SH-SY5Y (cell line): ENCODE results near the gene L2HGDH.

ENCODE experiments used
- GATA2 ChIP-seq: IDR thresholded peaks from 2 replicates; pipeline ENCODE4 v1.6.1; 2011; ENCODE audit warnings: mild to moderate bottlenecking, low read depth, low read length
- GATA3 ChIP-seq: IDR thresholded peaks from 2 replicates; pipeline ENCODE4 v1.6.1; 2011; ENCODE audit warnings: low read depth, mild to moderate bottlenecking, low read length, moderate library complexity

The L2HGDH gene

GRCh38 chr14:50231475-50232275 is 80.4 kb downstream of the L2HGDH start, which contains the start of gene SOS2:
SOS2 (minus strand) TSS chr14:50231578; CDS start chr14:50231283, 295 bp downstream.
- TF ChIP-seq GATA2 (no peak), GATA3 (no peak)

DNA sequence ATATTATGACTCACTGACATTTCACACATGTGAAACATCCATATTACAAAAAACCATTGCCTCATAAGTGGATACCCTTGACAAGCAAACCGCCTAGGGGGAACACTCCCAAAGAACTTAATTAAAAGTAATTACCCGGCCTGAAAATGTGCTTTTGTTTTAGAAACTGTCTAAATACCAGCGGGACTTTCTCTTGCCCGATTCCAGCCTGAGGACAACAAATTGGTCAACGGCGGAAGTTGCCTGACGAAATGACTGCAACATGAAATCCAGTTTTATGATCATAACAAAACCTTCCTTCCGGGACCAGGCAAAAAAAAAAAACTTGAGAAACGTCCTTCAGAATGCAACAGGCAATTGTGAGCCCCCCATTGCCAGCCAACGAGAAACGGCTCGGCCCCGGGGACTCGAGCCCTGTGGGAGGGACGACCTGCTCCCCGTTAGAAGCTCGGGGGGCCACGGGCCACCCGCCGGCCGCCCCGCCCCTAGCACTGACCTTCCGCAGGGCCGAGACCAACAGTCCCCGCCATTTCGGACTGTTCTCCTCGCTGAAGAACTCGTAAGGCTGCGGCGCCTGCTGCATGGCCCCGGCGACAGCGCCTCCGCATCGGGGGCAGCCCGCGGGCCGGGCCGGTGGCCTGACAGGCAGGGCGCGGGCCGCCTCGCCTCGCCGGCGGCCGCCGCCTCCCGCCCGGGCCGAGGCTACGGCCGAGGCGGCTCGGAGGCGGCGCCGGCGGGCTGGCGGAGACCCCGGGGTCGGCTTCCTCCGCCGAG is 81.1 kb downstream of the L2HGDH start:
- TF ChIP-seq GATA2 (no peak), GATA3 (no peak)

- TF ChIP-seq GATA3 (no peak), GATA2 (no peak)
Observed at GRCh38 chr14:50230401-50230700, 81.7 kb downstream of the L2HGDH start.

- TF ChIP-seq GATA2 (no peak), GATA3 (no peak)
Observed at GRCh38 chr14:50229681-50230080, 82.3 kb downstream of the L2HGDH start.

DNA sequence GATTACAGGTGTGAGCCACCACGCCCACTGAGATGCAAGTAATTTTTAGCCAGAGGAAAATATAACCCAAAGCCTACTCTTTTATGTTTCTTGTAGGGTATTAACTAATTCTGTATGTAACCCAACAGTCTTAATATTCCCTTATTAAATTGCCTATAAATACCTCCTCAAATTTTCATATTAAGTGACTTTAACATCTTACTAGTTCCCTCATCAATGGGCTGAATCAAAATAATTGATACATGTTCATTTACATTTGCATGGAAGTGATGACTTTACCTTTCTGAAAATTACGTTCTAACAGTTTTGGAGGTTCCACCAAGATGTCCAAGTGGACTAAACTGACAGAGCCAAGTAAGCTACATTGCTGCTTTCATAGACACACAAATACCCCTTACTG is 83.7 kb downstream of the L2HGDH start:
- TF ChIP-seq GATA2, result no peak

GRCh38 chr14:50225974-50226297 is 86.1 kb downstream of the L2HGDH start:
- TF ChIP-seq GATA2 (no peak), GATA3 (no peak)

GRCh38 chr14:50225067-50225973 is 86.7 kb downstream of the L2HGDH start:
- TF ChIP-seq GATA2 (no peak), GATA3 (no peak)

- no peak for TF ChIP-seq GATA2
- no peak for TF ChIP-seq GATA3
Observed at GRCh38 chr14:50222055-50222613, 89.9 kb downstream of the L2HGDH start.

DNA sequence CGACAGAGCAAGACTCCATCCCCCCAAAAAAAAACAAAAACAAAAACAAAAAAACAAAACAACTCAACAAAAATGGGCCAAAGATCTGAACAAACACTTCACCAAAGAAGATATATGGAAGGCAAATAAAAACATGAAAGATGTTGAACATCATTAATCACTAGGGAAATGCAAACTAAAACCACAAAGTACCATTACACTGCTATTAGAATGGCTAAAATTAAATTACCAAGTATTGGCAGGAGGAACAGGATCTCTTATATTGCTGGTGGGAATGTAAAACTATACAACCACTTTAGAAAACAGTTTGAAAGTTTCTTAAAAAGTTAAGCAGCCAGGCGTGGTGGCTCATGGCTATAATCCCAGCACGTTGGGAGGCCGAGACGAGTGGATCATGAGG is 93.5 kb downstream of the L2HGDH start:
- TF ChIP-seq GATA2 (no peak), GATA3 (no peak)

DNA sequence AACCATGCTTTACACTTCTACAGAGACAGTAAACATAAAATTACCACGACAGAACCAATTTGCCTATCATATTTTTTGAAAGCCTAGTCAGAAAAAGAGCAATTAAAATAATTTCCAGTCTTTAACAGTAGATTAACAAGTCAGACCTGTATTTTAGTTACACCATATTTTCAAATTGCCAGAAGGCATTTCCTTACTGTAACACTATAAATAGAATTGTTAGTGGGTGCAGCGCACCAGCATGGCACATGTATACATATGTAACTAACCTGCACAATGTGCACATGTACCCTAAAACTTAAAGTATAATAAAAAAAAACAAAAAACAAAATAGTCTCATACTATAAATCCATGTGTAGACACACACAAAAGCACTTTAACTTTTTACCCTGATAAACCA is 96.6 kb downstream of the L2HGDH start:
- TF ChIP-seq GATA3, result no peak
- TF ChIP-seq GATA2, result no peak

DNA sequence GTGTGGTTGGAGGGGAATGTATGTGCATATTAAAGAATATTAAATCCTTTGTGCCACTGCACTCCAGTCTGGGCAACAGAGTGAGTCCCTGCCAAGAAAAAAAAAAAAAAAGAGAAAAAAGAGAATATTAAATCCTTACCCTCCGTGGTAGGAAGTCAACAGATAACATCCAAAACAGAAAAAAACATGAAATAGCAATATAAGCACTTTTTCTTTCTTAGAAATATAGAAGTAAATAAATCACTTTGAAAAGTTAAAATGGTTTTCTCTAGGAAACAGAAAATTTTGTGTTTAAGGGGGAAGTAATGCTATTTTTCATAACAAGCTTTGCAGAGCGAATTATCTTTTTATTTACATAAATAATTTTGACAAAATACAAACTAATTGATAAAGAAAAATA is 98.2 kb downstream of the L2HGDH start:
- TF ChIP-seq GATA3, result no peak
- TF ChIP-seq GATA2, result no peak

GRCh38 chr14:50212726-50213125 is 99.3 kb downstream of the L2HGDH start:
- TF ChIP-seq GATA3 (no peak), GATA2 (no peak)

DNA sequence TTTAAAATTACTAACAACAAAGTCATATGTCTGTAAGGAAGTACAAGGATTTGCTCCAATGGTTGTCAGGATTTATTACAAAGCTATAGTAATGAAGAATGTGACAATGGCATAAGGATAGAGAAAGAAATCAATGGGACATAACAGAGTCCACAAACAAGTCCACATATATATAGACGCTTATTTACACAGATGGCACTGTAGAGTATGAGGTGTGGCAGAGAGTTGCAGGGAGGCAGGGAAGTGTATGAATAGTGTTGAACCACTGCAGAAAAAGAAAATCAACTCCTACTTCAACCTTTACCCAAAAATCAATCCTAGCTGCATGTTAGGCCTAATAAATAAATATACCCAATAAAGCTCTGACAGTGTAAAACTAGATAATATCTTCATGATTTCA is 102.0 kb downstream of the L2HGDH start:
- TF ChIP-seq GATA2, result no peak
- no peak for TF ChIP-seq GATA3

GRCh38 chr14:50198499-50198898 is 113.5 kb downstream of the L2HGDH start:
- TF ChIP-seq GATA3 (no peak), GATA2 (no peak)

GRCh38 chr14:50191499-50191898 is 120.5 kb downstream of the L2HGDH start:
- no peak for TF ChIP-seq GATA2
- no peak for TF ChIP-seq GATA3
